ENCODE measurements around the gene TAF10.

DNA sequence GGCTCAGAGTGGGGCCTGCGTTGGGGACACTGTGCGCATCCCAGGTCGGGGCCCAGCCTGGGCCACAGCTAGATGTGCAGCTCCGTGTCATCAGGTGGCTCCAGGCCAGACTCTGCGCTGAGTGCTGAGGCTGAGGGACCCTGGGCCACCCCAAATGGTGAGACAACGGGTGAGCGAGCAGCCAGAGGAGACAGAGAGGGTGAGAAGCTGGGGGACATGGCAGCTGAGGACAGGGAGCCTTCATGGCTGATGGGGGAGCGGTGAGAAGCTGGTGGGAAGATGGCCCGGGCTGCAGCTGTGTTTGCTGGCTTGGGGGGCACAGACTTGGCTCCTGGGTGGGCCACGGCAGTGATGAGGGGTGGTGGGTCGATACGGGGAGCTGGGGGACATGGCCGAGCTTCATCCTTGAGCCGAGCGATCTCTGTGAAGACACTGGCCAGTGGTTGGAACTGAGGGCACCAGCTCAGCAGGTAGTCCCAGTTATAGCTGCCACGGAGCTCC lies 9.7 kb upstream of the TAF10 start:
- TF ChIP-seq, protein P1, sequence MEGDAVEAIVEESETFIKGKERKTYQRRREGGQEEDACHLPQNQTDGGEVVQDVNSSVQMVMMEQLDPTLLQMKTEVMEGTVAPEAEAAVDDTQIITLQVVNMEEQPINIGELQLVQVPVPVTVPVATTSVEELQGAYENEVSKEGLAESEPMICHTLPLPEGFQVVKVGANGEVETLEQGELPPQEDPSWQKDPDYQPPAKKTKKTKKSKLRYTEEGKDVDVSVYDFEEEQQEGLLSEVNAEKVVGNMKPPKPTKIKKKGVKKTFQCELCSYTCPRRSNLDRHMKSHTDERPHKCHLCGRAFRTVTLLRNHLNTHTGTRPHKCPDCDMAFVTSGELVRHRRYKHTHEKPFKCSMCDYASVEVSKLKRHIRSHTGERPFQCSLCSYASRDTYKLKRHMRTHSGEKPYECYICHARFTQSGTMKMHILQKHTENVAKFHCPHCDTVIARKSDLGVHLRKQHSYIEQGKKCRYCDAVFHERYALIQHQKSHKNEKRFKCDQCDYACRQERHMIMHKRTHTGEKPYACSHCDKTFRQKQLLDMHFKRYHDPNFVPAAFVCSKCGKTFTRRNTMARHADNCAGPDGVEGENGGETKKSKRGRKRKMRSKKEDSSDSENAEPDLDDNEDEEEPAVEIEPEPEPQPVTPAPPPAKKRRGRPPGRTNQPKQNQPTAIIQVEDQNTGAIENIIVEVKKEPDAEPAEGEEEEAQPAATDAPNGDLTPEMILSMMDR (IDR thresholded peaks at IDR 0.05; ENCODE audit: insufficient read depth, low read length): no peak
- TF ChIP-seq, protein P2, sequence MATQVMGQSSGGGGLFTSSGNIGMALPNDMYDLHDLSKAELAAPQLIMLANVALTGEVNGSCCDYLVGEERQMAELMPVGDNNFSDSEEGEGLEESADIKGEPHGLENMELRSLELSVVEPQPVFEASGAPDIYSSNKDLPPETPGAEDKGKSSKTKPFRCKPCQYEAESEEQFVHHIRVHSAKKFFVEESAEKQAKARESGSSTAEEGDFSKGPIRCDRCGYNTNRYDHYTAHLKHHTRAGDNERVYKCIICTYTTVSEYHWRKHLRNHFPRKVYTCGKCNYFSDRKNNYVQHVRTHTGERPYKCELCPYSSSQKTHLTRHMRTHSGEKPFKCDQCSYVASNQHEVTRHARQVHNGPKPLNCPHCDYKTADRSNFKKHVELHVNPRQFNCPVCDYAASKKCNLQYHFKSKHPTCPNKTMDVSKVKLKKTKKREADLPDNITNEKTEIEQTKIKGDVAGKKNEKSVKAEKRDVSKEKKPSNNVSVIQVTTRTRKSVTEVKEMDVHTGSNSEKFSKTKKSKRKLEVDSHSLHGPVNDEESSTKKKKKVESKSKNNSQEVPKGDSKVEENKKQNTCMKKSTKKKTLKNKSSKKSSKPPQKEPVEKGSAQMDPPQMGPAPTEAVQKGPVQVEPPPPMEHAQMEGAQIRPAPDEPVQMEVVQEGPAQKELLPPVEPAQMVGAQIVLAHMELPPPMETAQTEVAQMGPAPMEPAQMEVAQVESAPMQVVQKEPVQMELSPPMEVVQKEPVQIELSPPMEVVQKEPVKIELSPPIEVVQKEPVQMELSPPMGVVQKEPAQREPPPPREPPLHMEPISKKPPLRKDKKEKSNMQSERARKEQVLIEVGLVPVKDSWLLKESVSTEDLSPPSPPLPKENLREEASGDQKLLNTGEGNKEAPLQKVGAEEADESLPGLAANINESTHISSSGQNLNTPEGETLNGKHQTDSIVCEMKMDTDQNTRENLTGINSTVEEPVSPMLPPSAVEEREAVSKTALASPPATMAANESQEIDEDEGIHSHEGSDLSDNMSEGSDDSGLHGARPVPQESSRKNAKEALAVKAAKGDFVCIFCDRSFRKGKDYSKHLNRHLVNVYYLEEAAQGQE (IDR thresholded peaks at IDR 0.05; ENCODE audit: insufficient replicate concordance, low read depth): no peak
- TF ChIP-seq POLR2AphosphoS5 (IDR thresholded peaks at IDR 0.05; ENCODE audit: low read depth) (no peak), SPI1 (IDR thresholded peaks at IDR 0.05; ENCODE audit: borderline replicate concordance, low read depth) (no peak), GABPA (IDR thresholded peaks at IDR 0.05; ENCODE audit: low read depth) (no peak)
